H1 (cell line): Measurements from ENCODE around the gene CORO2B. TPM values are rescaled to one million over a fixed set of nuclear protein-coding genes. Genes with fewer than 3 reads are reported as not detected.

ENCODE experiments used
- BCL11A ChIP-seq, 2 experiments: IDR thresholded peaks; one replicate each; pipeline ENCODE4 v1.6.1; 2011; ENCODE audit warnings: low read depth in 2 of 2, low read length in 2 of 2, mild to moderate bottlenecking in 2 of 2
- RFX5 ChIP-seq: IDR thresholded peaks from 2 replicates; pipeline ENCODE4 v1.6.1; 2011; ENCODE audit warnings: low read depth, low read length, improper control_type of control experiment, borderline replicate concordance
- TCF12 ChIP-seq: IDR thresholded peaks from 2 replicates; pipeline ENCODE4 v1.6.1; 2011; ENCODE audit warnings: low read depth, mild to moderate bottlenecking, low read length
- polyA plus RNA-seq, 7 experiments: library from polyadenylated mRNA; depleted of rRNA in 3 of 7; stranded (reverse) in 5 of 7; unstranded in 2 of 7; fragments of >200 nt in 5 of 7; fragments of 200-250 nt in 2 of 7; gene quantifications; 1 replicate in 5 of 7; 2 replicates in 1 of 7; 4 replicates in 1 of 7; pipeline versions ENCODE4 v1.2.1 to v1.2.3, GENCODE V29; 2011 to 2013; ENCODE audit warnings: missing spikeins in 2 of 7, mixed read lengths in 2 of 7
- total RNA-seq: library from RNA; stranded (reverse); fragmentation: NEBNext Ultra II Directional; extraction: Animal tissue kit (Norgen Biotek cat#: 25700); gene quantifications from 2 replicates; pipeline ENCODE4 v1.2.1, GENCODE V29; 2021
- TF ChIP-seq, protein P1 (sequence below): IDR thresholded peaks from 2 replicates; pipeline ENCODE4 v1.6.1; 2012; ENCODE audit warnings: low read length, inconsistent platforms

Gene CORO2B
- total and polyA plus RNA-seq, 2 of the 8 experiments (the other 6 are each of a cell fraction or from before 2014, with no cell fraction given) = 3.4 to 6.7 TPM

DNA sequence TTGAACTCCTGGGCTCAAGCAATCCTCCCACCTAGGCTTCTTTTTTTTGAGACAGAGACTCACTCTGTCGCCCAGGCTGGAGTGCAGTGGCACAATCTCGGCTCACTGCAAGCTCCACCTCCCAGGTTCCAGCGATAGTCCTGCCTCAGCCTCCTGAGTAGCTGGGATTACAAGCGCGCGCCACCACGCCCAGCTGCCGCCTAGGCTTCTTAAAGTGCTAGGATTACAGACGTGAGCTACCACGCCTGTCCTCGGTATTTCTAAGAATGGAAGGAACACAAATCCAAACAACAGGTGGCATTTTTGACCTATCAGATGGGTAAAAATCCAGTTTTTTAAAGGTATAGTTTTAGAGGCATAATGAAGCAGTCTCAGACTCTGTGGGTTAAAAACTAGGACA lies 128.1 kb downstream of the CORO2B start (continued):
- TF ChIP-seq, protein P1, sequence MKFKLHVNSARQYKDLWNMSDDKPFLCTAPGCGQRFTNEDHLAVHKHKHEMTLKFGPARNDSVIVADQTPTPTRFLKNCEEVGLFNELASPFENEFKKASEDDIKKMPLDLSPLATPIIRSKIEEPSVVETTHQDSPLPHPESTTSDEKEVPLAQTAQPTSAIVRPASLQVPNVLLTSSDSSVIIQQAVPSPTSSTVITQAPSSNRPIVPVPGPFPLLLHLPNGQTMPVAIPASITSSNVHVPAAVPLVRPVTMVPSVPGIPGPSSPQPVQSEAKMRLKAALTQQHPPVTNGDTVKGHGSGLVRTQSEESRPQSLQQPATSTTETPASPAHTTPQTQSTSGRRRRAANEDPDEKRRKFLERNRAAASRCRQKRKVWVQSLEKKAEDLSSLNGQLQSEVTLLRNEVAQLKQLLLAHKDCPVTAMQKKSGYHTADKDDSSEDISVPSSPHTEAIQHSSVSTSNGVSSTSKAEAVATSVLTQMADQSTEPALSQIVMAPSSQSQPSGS = no peak
- TF ChIP-seq TCF12 (no peak), RFX5 (no peak), BCL11A (IDR thresholded peaks at IDR 0.05; ENCODE audit: low read depth in 2 of 2, low read length in 2 of 2) (no peak)
- TF ChIP-seq, all 59 proteins: peak for 0
